ENCODE data around the gene ZNF660. TPM values are rescaled to one million over a fixed set of nuclear protein-coding genes. Genes with fewer than 3 reads are reported as not detected.

ZNF660 gene
- total RNA-seq, 4 donors from 2014 or later, result 0.13 to 0.45 (median 0.17) TPM

Other genes with a start within 250 kb of the ZNF660 start
- 10 to 100 TPM; 16.6 to 20.0 (median 18.5) TPM for gene TCAIM, start 246.2 kb upstream of the ZNF660 start, total RNA-seq
- 1 to 10 TPM; 4.8 to 7.0 (median 6.0) TPM for gene ZNF445, start 107.3 kb upstream of the ZNF660 start, total RNA-seq
- gene ZKSCAN7, start 29.8 kb upstream of the ZNF660 start, total RNA-seq, result 1 to 10 TPM in 1 of 4 donors, under 1 TPM in 3; 0.39 to 2.2 (median 0.62) TPM
- gene ZNF197, start 40.1 kb downstream of the ZNF660 start, total RNA-seq, result 10 to 100 TPM; 13.2 to 19.4 (median 15.8) TPM
- 10 to 100 TPM in 1 of 4 donors, 1 to 10 TPM in 3; 4.1 to 19.0 (median 9.1) TPM for gene ZNF35, start 63.8 kb downstream of the ZNF660 start, total RNA-seq
- gene ZNF502, start 127.7 kb downstream of the ZNF660 start, total RNA-seq, result 1 to 10 TPM; 2.8 to 7.4 (median 4.6) TPM
- 1 to 10 TPM; 1.1 to 5.8 (median 3.6) TPM for gene ZNF501, start 144.7 kb downstream of the ZNF660 start, total RNA-seq
- 10 to 100 TPM; 20.1 to 22.3 (median 20.8) TPM for gene KIAA1143, start 176.7 kb downstream of the ZNF660 start, total RNA-seq
- gene KIF15, start 176.8 kb downstream of the ZNF660 start, total RNA-seq, result 1 to 10 TPM in 3 of 4 donors, under 1 TPM in 1; 0.79 to 3.5 (median 2.4) TPM